ENCODE data around the gene FARP2.

GRCh38 chr2:241522477-241522876 lies 166.4 kb downstream of the FARP2 start:
- TF ChIP-seq CTCF (IDR thresholded peaks at IDR 0.05 in 2 of 3, conservative IDR thresholded peaks at IDR 0.05 in 1 of 3; ENCODE audit: borderline replicate concordance in 1 of 3, insufficient read depth in 1 of 3, low read depth in 2 of 3, low read length in 2 of 3) (no peak), ZNF274 (IDR thresholded peaks at IDR 0.05; ENCODE audit: low read depth, low read length) (no peak), RAD21 (IDR thresholded peaks at IDR 0.05; ENCODE audit: low read depth) (no peak), POLR2A (IDR thresholded peaks at IDR 0.05; ENCODE audit: borderline replicate concordance, extremely low read depth, insufficient read depth, insufficient read length) (no peak), SIN3A (IDR thresholded peaks at IDR 0.05; ENCODE audit: low read depth) (no peak), EZH2 (IDR thresholded peaks at IDR 0.05) (no peak), YY1 (IDR thresholded peaks at IDR 0.05; ENCODE audit: extremely low read depth, insufficient replicate concordance, low read depth, low read length) (no peak), EGR1 (IDR thresholded peaks at IDR 0.05; ENCODE audit: low read depth) (no peak), ZBTB33 (IDR thresholded peaks at IDR 0.05; ENCODE audit: extremely low read depth, insufficient replicate concordance, low read length) (no peak)

All from HCT116 (cell line).